GM12878 (cell line): Measurements from ENCODE around the gene MSL2. TPM values are rescaled to one million over a fixed set of nuclear protein-coding genes. Genes with fewer than 3 reads are reported as not detected.

Source experiments
- ATAC-seq: fragments of 200-7000 bp; cut with Tn5 transposase; 3 replicates; pipeline ENCODE4 v1.9.1; 2020; ENCODE audit warnings: mild to moderate bottlenecking, moderate library complexity
- BruUV-seq: library from RNA; stranded (reverse); fragments of 400-500 nt; replicated peaks from 2 replicates; lab custom pipeline; 2021; lab: Mats Ljungman, UMichigan
- CTCF ChIA-PET: fragments of 300-600 bp; sonication (Branson Sonifier 250); formaldehyde crosslinking; extraction: SDS; loops from one replicate; lab custom pipeline; 2021; ENCODE audit warnings: inconsistent platforms; lab: Yijun Ruan, JAX
- POLR2A ChIA-PET: fragments of 350-600 bp; formaldehyde crosslinking; extraction: SDS; loops from one replicate; lab custom pipeline; 2021; ENCODE audit warnings: inconsistent platforms; lab: Charles Lee
- RAD21 ChIA-PET: fragments of 300-600 bp; sonication (Branson Sonifier 250); formaldehyde crosslinking; loops from one replicate; lab custom pipeline; 2023; ENCODE audit warnings: antibody characterized with exemption; ENCODE audit not compliant: unreplicated experiment; lab: Charles Lee
- SMC1A ChIA-PET: fragments of 300-600 bp; sonication (Branson Sonifier 250); formaldehyde crosslinking; loops from one replicate; lab custom pipeline; 2023; ENCODE audit not compliant: unreplicated experiment, uncharacterized antibody; lab: Charles Lee
- DNase-seq: peaks from one replicate; pipeline ENCODE4 v3.0.0-alpha.2; 2011; ENCODE audit warnings: low read depth, low spot score
- FAIRE-seq: peaks from 3 replicates; lab custom pipeline; 2011; peaks lifted over from hg19 to GRCh38; lab: Jason Lieb, UNC
- H2AFZ ChIP-seq: 2 replicates; pipeline ENCODE4 v1.6.0; 2011; ENCODE audit warnings: low read depth, low read length, control low read depth; ENCODE audit not compliant: control insufficient read depth
- H3K27ac ChIP-seq: 2 replicates; pipeline ENCODE4 v1.5.1; 2011; ENCODE audit warnings: control low read depth; ENCODE audit not compliant: control insufficient read depth, insufficient read depth
- H3K27me3 ChIP-seq, 2 experiments: replicated peaks in 1 of 2; 2 replicates each; pipeline versions ENCODE4 v1.6.0 to v1.6.1; 2011; ENCODE audit warnings: low read length in 1 of 2; ENCODE audit not compliant: control insufficient read depth in 2 of 2, insufficient read depth in 2 of 2
- H3K36me3 ChIP-seq, 2 experiments: 2 replicates each; pipeline ENCODE4 v1.5.1; 2011; ENCODE audit warnings: low read length in 1 of 2; ENCODE audit not compliant: control insufficient read depth in 2 of 2, insufficient read depth in 2 of 2
- H3K4me1 ChIP-seq: 2 replicates; pipeline ENCODE4 v1.6.1; 2011; ENCODE audit warnings: mild to moderate bottlenecking, low read length, moderate library complexity, mixed read lengths; ENCODE audit not compliant: control insufficient read depth, insufficient read depth
- H3K4me2 ChIP-seq: 2 replicates; pipeline ENCODE4 v1.6.0; 2011; ENCODE audit warnings: control low read depth; ENCODE audit not compliant: control insufficient read depth, insufficient read depth
- H3K4me3 ChIP-seq: fragments of 200-600 bp; sonication (generic); 2 replicates; pipeline ENCODE4 v1.5.1; 2016
- H3K79me2 ChIP-seq: 2 replicates; pipeline ENCODE4 v1.6.0; 2011; ENCODE audit warnings: low read length; ENCODE audit not compliant: control insufficient read depth, insufficient read depth
- H3K9ac ChIP-seq: 2 replicates; pipeline ENCODE4 v1.8.0; 2011; ENCODE audit warnings: low read length, control low read depth, mixed read lengths; ENCODE audit not compliant: control insufficient read depth, insufficient read depth
- H3K9me3 ChIP-seq: replicated peaks from 3 replicates; pipeline ENCODE4 v1.5.1; 2011; ENCODE audit warnings: mild to moderate bottlenecking, low read length; ENCODE audit not compliant: control insufficient read depth, insufficient read depth
- H4K20me1 ChIP-seq: 2 replicates; pipeline ENCODE4 v1.6.0; 2011; ENCODE audit not compliant: control insufficient read depth, insufficient read depth
- ATF7 ChIP-seq: fragments of 450-650 bp; IDR thresholded peaks from 2 replicates; pipeline ENCODE4 v1.6.1; 2016; ENCODE audit warnings: low read depth, mild to moderate bottlenecking
- CREM ChIP-seq: IDR thresholded peaks from 2 replicates; pipeline ENCODE4 v1.6.1; 2014; ENCODE audit warnings: antibody characterized with exemption, low read depth
- ESRRA ChIP-seq: IDR thresholded peaks from 2 replicates; pipeline ENCODE4 v1.6.1; 2012; ENCODE audit warnings: mild to moderate bottlenecking, low read length, improper control_type of control experiment
- KDM1A ChIP-seq: fragments of 200-600 bp; sonication (generic); IDR thresholded peaks from 2 replicates; pipeline ENCODE4 v1.6.1; 2016; ENCODE audit warnings: borderline replicate concordance
- NBN ChIP-seq: fragments of 450-650 bp; IDR thresholded peaks from 2 replicates; pipeline ENCODE4 v1.6.1; 2016
- NR2F1 ChIP-seq: fragments of 450-650 bp; conservative IDR thresholded peaks from 2 replicates; pipeline ENCODE4 v1.6.1; 2017; ENCODE audit warnings: mild to moderate bottlenecking
- PML ChIP-seq: IDR thresholded peaks from 2 replicates; pipeline ENCODE4 v1.6.1; 2012; ENCODE audit warnings: low read length, inconsistent platforms
- REST ChIP-seq: IDR thresholded peaks from 2 replicates; pipeline ENCODE4 v1.6.1; 2012; ENCODE audit warnings: mild to moderate bottlenecking, low read depth, low read length
- SMAD5 ChIP-seq: IDR thresholded peaks from 2 replicates; pipeline ENCODE4 v1.6.1; 2016; ENCODE audit warnings: antibody characterized with exemption, low read depth
- TCF3 ChIP-seq: IDR thresholded peaks from 2 replicates; pipeline ENCODE4 v1.6.1; 2012; ENCODE audit warnings: low read depth, mild to moderate bottlenecking, low read length, borderline replicate concordance; ENCODE audit not compliant: insufficient read depth
- YBX1 ChIP-seq: fragments of 450-650 bp; IDR thresholded peaks from 2 replicates; pipeline ENCODE4 v1.6.1; 2016; ENCODE audit warnings: antibody characterized with exemption
- ZBED1 ChIP-seq: IDR thresholded peaks from 2 replicates; pipeline ENCODE4 v1.6.1; 2016; ENCODE audit warnings: borderline replicate concordance
- ZBTB4 ChIP-seq: fragments of 450-650 bp; formaldehyde crosslinking; IDR thresholded peaks from 2 replicates; pipeline ENCODE4 v1.4.0; 2022; ENCODE audit warnings: mild to moderate bottlenecking, moderate library complexity
- ZNF384 ChIP-seq: IDR thresholded peaks from 2 replicates; pipeline ENCODE4 v1.6.1; 2012; ENCODE audit warnings: low read depth, mild to moderate bottlenecking, low read length, improper control_type of control experiment, borderline replicate concordance
- ZZZ3 ChIP-seq: IDR thresholded peaks from 2 replicates; pipeline ENCODE4 v1.6.1; 2011; ENCODE audit warnings: low read depth; ENCODE audit not compliant: control insufficient read depth, insufficient read length
- WGBS: methylation state at CpG from one replicate; pipeline ENCODE4 v1.1.6; 2016; ENCODE audit warnings: low lambda C conversion rate; ENCODE audit not compliant: insufficient replicate concordance, insufficient coverage; ENCODE audit errors: missing lambda C conversion rate; 5-methylcytosine and 5-hydroxymethylcytosine counted together
- in situ Hi-C: fragments of 300-500 bp; cut with MboI; formaldehyde crosslinking; loops from 9 replicates; pipeline ENCODE4 v1.14.3; 2018; ENCODE audit warnings: mixed read lengths
- intact Hi-C: fragments of 100-400 bp; cut with micrococcal nuclease; formaldehyde crosslinking; loops from one replicate; pipeline ENCODE4 v1.14.2; 2022; ENCODE audit not compliant: unreplicated experiment
- polyA plus RNA-seq, 11 experiments: library from polyadenylated mRNA; depleted of rRNA in 4 of 11; unstranded in 6 of 11; stranded (reverse) in 5 of 11; fragments of >200 nt; fragmentation: Nextera tagmentation in 4 of 11; fragmentation: Illumina TruSeq in 1 of 11; extraction: Ambion mirVana in 4 of 11; extraction: Trizol in 1 of 11; gene quantifications; 1 replicate in 1 of 11; 2 replicates in 10 of 11; pipeline versions ENCODE4 v1.2.1 to v1.2.3, GENCODE V29; 2011 to 2016; ENCODE audit warnings: inconsistent platforms in 2 of 11, missing spikeins in 2 of 11, low read depth in 1 of 11
- total RNA-seq, 4 experiments: library from RNA; depleted of rRNA in 3 of 4; stranded (reverse); fragments of >200 nt in 3 of 4; fragmentation: Illumina TruSeq in 1 of 4; extraction: Trizol in 1 of 4; gene quantifications; 2 replicates each; pipeline versions ENCODE4 v1.2.1 to v1.2.3, GENCODE V29; 2013 to 2021
- TF ChIP-seq, protein P1 (sequence below): fragments of 450-650 bp; IDR thresholded peaks from 2 replicates; pipeline ENCODE4 v1.6.1; 2017; ENCODE audit warnings: mild to moderate bottlenecking

Gene MSL2
- total and polyA plus RNA-seq, 10 of the 15 experiments (the other 5 are each of a cell fraction or from before 2014, with no cell fraction given) = 3.5 to 31.7 (median 10.5) TPM

- Histone ChIP-seq H2AFZ (no peak overlapping the region), H3K4me1 (no peaks in the 10 kb centered on the region), H3K27ac (no peak overlapping the region), H4K20me1 (no peaks in the 10 kb centered on the region), H3K9ac (no peak overlapping the region), H3K27me3 (no peaks in the 10 kb centered on the region), H3K36me3 (no peaks in the 10 kb centered on the region), H3K4me2 (no peak overlapping the region), H3K9me3 (no peaks in the 10 kb centered on the region), H3K79me2 (no peaks in the 10 kb centered on the region), H3K4me3 (no peak overlapping the region)
- intact Hi-C loops (no loop called here), in situ Hi-C loops (no loop called here)
- no TSS peak for BruUV-seq
- ChIA-PET POLR2A (no interaction called here), SMC1A (no interaction called here), RAD21 (no interaction called here), CTCF (no interaction called here)
- ATAC-seq (peak; percentile 34), FAIRE-seq (no peak), DNase-seq (no peak)
- 61% methylated on average over 7 of the region's 7 CpGs for WGBS
- TF ChIP-seq, protein P1, sequence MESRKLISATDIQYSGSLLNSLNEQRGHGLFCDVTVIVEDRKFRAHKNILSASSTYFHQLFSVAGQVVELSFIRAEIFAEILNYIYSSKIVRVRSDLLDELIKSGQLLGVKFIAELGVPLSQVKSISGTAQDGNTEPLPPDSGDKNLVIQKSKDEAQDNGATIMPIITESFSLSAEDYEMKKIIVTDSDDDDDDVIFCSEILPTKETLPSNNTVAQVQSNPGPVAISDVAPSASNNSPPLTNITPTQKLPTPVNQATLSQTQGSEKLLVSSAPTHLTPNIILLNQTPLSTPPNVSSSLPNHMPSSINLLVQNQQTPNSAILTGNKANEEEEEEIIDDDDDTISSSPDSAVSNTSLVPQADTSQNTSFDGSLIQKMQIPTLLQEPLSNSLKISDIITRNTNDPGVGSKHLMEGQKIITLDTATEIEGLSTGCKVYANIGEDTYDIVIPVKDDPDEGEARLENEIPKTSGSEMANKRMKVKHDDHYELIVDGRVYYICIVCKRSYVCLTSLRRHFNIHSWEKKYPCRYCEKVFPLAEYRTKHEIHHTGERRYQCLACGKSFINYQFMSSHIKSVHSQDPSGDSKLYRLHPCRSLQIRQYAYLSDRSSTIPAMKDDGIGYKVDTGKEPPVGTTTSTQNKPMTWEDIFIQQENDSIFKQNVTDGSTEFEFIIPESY = no peak
- no peak for TF ChIP-seq ESRRA
- TF ChIP-seq YBX1 = no peak
- no peak for TF ChIP-seq TCF3
- TF ChIP-seq NBN = no peak
- no peak for TF ChIP-seq ZZZ3
- no peak for TF ChIP-seq CREM
- TF ChIP-seq ZBTB4 = no peak
- TF ChIP-seq NR2F1 = no peak
- TF ChIP-seq ZBED1 = no peak
- TF ChIP-seq SMAD5 = no peak
- no peak for TF ChIP-seq ZNF384
- no peak for TF ChIP-seq REST
- no peak for TF ChIP-seq ATF7
- no peak for TF ChIP-seq PML
- no peak for TF ChIP-seq KDM1A
Measured at GRCh38 chr3:136135039-136135802, 60.9 kb downstream of the MSL2 start.
